Measurements from ENCODE around the gene PDE3B.
"Not testable (repeated sequence)": the region's sequence is repeated elsewhere in the genome, so short reads cannot be mapped to it uniquely, and the experiment has no call there.

The PDE3B gene

DNA sequence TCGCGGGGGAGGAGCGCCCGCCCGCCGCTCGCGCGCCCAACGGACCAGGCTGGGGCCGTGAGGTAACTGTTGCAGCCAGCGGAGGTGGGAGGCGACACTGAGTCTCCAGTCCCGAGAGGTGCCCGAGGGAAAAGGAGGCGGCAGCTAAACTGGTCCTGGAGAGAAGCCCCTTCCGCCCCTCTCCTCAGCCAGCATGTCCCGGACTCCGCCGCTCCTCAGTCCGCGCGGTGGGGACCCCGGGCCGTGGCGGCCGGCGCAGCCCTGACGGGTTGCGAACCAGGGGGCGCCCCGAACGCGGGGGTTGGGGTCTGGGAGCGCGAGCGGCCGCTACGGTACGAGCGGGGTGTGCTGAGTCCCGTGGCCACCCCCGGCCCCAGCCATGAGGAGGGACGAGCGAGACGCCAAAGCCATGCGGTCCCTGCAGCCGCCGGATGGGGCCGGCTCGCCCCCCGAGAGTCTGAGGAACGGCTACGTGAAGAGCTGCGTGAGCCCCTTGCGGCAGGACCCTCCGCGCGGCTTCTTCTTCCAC lies at the start of gene PDE3B:
PDE3B (plus strand) TSS at position 108 of the 529 bp plus-strand sequence; CDS start at position 380, 272 bp downstream.
- ChIA-PET CTCF (interaction anchor here (0.9 to 3.9 kb wide), 10 partner anchors 9 to 264 kb away, joined by 3 to 25 read pairs (median 4); no protein-coding TSS in a partner anchor), POLR2A (interaction anchor here (0.6 to 1.0 kb wide), 2 partner anchors 68 to 248 kb away, joined by 3 read pairs; partner anchors contain the start of gene CYP2R1)
- peak; percentile 64 for DNase-seq (ENCODE audit: extremely low spot score)
- TF ChIP-seq, protein P1, sequence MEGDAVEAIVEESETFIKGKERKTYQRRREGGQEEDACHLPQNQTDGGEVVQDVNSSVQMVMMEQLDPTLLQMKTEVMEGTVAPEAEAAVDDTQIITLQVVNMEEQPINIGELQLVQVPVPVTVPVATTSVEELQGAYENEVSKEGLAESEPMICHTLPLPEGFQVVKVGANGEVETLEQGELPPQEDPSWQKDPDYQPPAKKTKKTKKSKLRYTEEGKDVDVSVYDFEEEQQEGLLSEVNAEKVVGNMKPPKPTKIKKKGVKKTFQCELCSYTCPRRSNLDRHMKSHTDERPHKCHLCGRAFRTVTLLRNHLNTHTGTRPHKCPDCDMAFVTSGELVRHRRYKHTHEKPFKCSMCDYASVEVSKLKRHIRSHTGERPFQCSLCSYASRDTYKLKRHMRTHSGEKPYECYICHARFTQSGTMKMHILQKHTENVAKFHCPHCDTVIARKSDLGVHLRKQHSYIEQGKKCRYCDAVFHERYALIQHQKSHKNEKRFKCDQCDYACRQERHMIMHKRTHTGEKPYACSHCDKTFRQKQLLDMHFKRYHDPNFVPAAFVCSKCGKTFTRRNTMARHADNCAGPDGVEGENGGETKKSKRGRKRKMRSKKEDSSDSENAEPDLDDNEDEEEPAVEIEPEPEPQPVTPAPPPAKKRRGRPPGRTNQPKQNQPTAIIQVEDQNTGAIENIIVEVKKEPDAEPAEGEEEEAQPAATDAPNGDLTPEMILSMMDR (IDR thresholded peaks at IDR 0.05; ENCODE audit: control extremely low read depth, extremely low read depth, low read depth, missing control alignments), result peak; percentile 36

DNA sequence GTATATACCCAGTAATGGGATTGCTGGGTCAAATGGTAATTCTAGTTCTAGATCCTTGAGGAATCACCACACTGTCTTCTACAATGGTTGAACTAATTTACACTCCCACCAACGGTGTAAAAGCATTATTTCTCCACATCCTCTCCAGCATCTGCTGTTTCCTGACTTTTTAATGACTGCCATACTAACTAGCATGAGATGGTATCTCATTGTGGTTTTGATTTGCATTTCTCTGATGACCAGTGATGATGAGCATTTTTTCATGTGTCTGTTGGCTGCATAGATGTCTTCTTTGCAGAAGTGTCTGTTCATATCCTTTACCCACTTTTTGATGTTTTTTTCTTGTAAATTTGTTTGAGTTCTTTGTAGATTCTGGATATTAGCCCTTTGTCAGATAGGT lies 48.3 kb upstream of the PDE3B start:
- POLR2A ChIA-PET; DNase-seq (ENCODE audit: extremely low spot score); CTCF ChIA-PET: not testable (repeated sequence)

DNA sequence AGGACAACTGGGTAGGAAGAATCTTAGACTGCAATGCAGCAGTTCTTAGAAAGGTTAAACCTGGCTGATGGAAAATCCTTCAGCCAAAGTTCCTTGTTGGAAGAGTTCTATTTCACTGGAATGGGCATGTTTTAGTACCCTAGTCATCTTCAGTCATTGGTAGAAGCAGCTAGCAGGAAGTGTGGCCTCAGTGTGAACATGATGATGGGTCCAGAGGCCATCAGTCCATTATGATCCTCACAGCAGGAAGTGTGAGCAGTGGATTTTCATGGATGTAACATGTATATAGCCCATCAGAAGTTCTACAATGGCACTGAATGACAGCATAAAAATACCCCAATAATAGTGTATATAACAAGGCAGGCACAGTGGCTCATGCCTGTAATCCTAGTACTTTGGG lies 35.9 kb upstream of the PDE3B start:
- ChIA-PET POLR2A (no interaction called here), CTCF (interaction anchor here (1.1 to 1.2 kb wide), 2 partner anchors 14 kb away, joined by 3 to 5 read pairs; no protein-coding TSS in a partner anchor)
- TF ChIP-seq, protein P1 (IDR thresholded peaks at IDR 0.05; ENCODE audit: control extremely low read depth, extremely low read depth, low read depth, missing control alignments), result no peak
- no peak for DNase-seq (ENCODE audit: extremely low spot score)

DNA sequence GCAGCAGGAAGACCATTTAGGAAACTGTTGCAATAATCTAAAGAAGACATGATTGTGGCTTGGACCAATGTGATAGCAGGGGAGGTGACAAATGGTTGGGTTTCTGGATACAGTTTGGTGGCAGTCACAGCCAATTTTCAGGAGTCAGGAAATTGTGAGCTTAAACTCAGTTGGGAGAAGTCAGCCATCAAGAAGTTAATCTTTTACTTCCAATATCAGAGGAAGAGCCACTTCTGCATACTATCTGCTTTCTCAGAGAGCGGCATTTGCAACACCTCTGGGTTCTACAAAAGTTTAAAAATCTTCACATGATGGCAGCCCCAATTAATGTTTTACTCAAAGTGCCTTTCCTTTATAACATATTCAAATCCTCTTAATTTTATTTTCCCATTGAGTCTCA lies 33.7 kb upstream of the PDE3B start:
- POLR2A ChIA-PET, result no interaction called here
- CTCF ChIA-PET, result interaction anchor here (1.0 to 2.0 kb wide), 2 partner anchors 12 to 17 kb away, joined by 3 to 5 read pairs; no protein-coding TSS in a partner anchor
- DNase-seq (ENCODE audit: extremely low spot score), result no peak

DNA sequence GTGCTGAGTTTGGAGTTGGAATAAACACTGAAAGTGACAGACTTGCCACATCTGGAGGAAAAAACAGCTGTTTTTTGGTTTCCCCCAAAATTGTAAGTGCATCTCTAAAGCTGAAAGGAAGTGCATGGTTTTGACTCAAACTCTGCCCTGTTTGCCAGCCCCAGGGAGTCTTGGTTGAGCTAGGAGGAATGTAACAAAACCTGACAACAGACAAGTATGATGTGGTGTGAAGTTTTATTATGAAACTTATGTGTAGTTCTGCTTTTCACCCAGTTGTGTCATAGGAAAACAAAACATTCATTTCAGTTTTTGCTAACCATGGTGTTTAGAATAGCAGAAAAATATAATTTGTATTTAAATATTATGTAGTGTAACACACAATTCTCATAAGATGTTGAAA lies 31.7 kb upstream of the PDE3B start:
- TF ChIP-seq, protein P1 (IDR thresholded peaks at IDR 0.05; ENCODE audit: control extremely low read depth, extremely low read depth, low read depth, missing control alignments), result no peak
- POLR2A ChIA-PET, result no interaction called here

More for the DNA sequence above, 33.7 kb upstream of the PDE3B start:
- TF ChIP-seq, protein P1 (IDR thresholded peaks at IDR 0.05; ENCODE audit: control extremely low read depth, extremely low read depth, low read depth, missing control alignments), result no peak

DNA sequence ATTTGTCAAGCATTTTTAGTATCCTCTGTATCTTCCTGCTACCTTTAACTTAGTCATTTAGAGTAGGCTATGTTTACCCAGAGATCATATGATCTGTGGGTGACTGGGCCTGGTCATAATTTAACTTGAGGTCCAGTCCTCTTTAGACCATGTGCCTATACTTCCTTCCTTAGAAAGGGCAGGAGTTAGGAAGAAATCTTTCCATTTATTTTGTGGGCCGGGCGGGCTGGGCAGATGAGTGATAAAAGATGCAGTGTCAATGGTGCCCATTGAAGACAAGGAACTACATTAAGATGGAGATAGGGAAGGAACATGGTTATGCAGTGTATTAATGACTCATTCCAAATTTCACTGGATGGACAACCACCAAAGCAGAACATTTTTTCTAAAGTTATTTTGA lies 30.9 kb upstream of the PDE3B start:
- ChIA-PET CTCF (no interaction called here), POLR2A (no interaction called here)
- TF ChIP-seq, protein P1 (IDR thresholded peaks at IDR 0.05; ENCODE audit: control extremely low read depth, extremely low read depth, low read depth, missing control alignments), result no peak
- no peak for DNase-seq (ENCODE audit: extremely low spot score)

More for the DNA sequence above, 31.7 kb upstream of the PDE3B start:
- DNase-seq (ENCODE audit: extremely low spot score), result no peak
- CTCF ChIA-PET, result interaction anchor here (1.1 to 2.0 kb wide), 2 partner anchors 10 to 293 kb away, joined by 3 to 5 read pairs; no protein-coding TSS in a partner anchor

DNA sequence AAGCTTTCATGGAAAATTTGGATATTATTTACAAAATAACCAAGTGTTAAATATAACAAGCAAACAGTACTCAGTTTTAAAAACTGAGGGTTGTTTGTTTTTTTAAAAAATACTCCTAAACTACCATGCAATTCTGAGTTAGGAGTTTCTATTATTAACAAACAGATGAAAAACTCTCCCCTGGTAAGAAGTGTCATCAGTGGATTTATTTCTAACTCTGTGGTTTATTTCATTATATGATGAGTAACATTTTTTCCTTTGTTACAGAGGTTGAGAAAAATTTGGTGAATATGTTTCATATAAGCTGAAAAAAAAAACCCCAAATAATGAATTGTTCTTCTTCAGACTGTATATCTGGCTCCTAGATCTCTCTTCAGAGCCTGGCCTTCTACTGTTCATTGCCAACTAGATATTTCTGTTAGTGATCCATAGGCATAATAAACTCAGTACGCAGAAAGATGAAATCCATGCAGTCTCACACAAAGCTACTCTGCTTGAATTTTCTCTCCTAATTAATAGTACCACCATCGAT lies 29.4 kb upstream of the PDE3B start:
- ChIA-PET CTCF (interaction anchor here (1.7 kb wide), 1 partner anchor 9 kb away, joined by 9 read pairs; no protein-coding TSS in a partner anchor), POLR2A (no interaction called here)
- no peak for DNase-seq (ENCODE audit: extremely low spot score)
- TF ChIP-seq, protein P1 (IDR thresholded peaks at IDR 0.05; ENCODE audit: control extremely low read depth, extremely low read depth, low read depth, missing control alignments), result no peak

Data from GM10248 (cell line).